ENCODE data around the gene NTM.

NTM gene

GRCh38 chr11:132042296-132042695 lies 671.9 kb downstream of the NTM start:
- DNase-seq (ENCODE audit: low read depth in 2 of 2), result no peak
- TF ChIP-seq CTCF (IDR thresholded peaks at IDR 0.05; ENCODE audit: low read depth, low read length), result no peak
- no peak overlapping the region for H3K4me3 ChIP-seq (replicated peaks in 1 of 2; ENCODE audit: low read depth in 2 of 2, low read length in 2 of 2)

GRCh38 chr11:132043714-132044113 lies 673.3 kb downstream of the NTM start:
- no peak for DNase-seq (ENCODE audit: low read depth in 2 of 2)
- no peak for TF ChIP-seq CTCF (IDR thresholded peaks at IDR 0.05; ENCODE audit: low read depth, low read length)
- H3K4me3 ChIP-seq (replicated peaks in 1 of 2; ENCODE audit: low read depth in 2 of 2, low read length in 2 of 2), result no peak overlapping the region

DNA sequence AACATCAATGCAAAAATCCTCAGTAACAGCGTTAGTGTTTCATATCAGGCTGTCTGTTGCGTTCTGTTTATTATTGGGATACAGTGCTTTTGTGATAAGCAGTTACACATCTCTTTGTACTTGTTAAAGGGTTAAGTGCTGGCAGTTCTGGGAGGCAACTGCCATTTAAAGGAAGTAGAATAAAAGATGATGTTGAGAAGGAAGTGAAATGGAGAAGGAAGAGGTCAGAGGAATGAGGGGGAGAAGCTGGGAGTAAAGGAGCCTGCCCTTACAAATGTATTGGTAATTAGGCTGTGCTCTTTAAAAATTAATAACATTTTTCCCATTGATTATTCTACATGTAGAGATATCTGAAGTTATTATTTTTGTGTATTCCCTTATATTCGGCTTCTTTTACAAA lies 674.7 kb downstream of the NTM start:
- no peak for TF ChIP-seq CTCF (IDR thresholded peaks at IDR 0.05; ENCODE audit: low read depth, low read length)
- DNase-seq (ENCODE audit: low read depth in 2 of 2), result no peak
- no peak overlapping the region for H3K4me3 ChIP-seq (replicated peaks in 1 of 2; ENCODE audit: low read depth in 2 of 2, low read length in 2 of 2)

DNA sequence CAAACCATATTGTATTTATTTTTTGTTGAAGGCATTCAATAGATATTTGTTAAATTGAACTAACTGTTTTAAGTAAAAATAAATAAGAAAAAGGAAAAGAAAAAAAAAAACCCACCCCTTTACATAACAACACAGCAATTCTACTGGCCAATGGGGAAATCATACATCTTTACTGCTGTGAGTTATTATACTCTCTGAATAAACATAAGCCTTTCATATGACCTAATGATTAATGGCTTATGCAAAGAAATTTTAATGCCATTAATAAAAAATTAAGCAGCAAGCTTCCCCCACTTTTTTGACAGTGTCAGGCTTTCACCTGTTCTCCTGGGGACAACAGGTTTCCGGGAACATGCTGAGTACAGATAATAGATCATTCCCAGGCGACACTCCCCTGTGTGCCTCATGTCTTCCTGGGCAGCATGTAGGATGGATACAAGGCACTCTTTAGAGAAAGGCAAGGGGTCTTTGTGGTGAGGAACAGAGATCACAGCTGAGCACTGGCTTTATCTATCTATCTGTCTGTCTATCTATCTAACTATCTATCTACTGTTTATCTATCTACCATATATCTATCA lies 676.0 kb downstream of the NTM start:
- DNase-seq (ENCODE audit: low read depth in 2 of 2), result no peak
- H3K4me3 ChIP-seq (replicated peaks in 1 of 2; ENCODE audit: low read depth in 2 of 2, low read length in 2 of 2), result no peak overlapping the region
- no peak for TF ChIP-seq CTCF (IDR thresholded peaks at IDR 0.05; ENCODE audit: low read depth, low read length)

GRCh38 chr11:132047167-132047566 lies 676.8 kb downstream of the NTM start:
- DNase-seq (ENCODE audit: low read depth in 2 of 2), result no peak
- no peak overlapping the region for H3K4me3 ChIP-seq (replicated peaks in 1 of 2; ENCODE audit: low read depth in 2 of 2, low read length in 2 of 2)
- no peak for TF ChIP-seq CTCF (IDR thresholded peaks at IDR 0.05; ENCODE audit: low read depth, low read length)

DNA sequence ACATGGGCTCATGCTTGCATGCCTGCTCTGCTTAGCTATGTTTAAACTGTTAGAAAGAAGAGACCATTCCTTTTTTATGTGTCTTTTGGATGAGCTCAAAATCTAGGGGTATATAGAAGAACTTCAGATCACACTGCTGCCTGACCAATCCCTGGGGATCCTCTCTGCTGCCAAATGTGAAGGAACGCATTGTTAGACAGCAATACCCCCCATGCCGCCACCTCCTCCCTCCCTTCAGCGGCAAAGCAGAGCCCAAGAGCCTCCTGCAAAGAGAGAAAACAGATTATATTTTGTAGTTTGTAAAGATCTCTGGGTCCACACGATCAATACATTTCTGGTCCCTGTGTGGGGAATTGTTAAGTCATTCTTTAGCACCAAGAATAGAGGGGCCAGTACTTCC lies 677.6 kb downstream of the NTM start:
- TF ChIP-seq CTCF (IDR thresholded peaks at IDR 0.05; ENCODE audit: low read depth, low read length), result no peak
- no peak for DNase-seq (ENCODE audit: low read depth in 2 of 2)
- no peak overlapping the region for H3K4me3 ChIP-seq (replicated peaks in 1 of 2; ENCODE audit: low read depth in 2 of 2, low read length in 2 of 2)

DNA sequence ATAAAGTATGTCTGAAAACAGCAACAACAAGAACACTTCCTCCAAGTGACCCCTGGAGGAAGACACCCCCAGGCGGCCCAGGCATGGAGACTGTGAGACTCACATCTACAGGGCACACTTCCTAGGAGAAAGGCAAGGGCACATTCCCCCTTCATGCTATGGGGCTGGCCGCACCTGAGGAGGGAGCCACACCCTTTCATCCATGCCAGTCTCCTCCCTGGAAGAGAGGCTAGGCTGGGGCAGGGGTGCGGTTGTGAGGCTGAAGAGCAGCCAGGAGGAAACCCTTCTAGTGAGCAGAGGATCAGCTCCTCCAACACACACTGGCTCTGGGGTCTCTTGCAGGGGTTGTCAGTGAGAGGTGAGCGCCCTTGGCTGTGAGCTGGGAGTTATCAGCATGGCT lies 678.8 kb downstream of the NTM start:
- no peak overlapping the region for H3K4me3 ChIP-seq (replicated peaks in 1 of 2; ENCODE audit: low read depth in 2 of 2, low read length in 2 of 2)
- TF ChIP-seq CTCF (IDR thresholded peaks at IDR 0.05; ENCODE audit: low read depth, low read length), result no peak
- DNase-seq (ENCODE audit: low read depth in 2 of 2), result no peak
